NCI-H146 (cell line): ENCODE data around the gene ADGRG3.

Experiments used
- DNase-seq: peaks from one replicate; lab custom pipeline; 2025; lab: John Stamatoyannopoulos, UW

The ADGRG3 gene

GRCh38 chr16:57681950-57682728 lies 14.0 kb downstream of the ADGRG3 start:
- DNase-seq: no peak

DNA sequence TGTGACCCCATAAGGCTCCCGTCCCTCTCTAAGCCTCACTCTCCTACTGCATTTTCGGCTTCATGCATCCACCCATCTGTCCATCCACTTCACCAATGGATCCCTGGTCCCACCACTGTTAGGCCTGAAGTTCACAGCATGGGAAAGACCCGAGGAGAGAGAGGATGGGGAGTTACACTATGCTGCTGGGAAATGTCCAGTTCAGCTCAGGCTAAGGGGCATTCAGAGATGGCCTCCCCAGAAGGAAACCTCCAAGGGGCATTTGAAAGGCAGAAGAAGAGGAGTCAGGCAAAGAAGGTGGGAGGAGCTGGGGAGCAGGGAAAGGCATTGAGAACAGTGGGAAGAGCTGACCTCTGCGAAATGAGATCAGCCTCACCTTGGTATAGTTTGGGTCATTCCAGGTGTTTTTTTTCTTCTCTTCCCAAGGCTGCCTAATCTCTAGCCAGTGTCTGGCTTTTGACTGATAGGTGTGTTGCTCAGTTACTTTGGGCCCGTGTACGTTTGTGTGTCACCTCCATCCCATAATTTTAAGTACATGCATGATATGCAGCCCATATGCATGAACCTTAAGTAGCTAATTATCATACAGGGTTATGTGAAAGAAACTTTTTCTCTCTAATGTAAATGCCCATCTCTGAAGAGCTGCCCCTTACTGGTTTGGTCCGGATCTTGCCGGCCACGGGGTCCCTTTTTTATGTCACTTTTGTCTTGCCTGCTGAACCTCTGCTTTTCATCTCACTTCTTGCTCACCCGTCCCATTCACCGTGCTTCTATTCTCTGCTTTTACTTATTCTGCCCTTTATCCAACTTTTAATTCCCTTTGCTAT lies 14.9 kb downstream of the ADGRG3 start:
- no peak for DNase-seq

GRCh38 chr16:57683636-57684545 lies 15.8 kb downstream of the ADGRG3 start:
- DNase-seq: no peak

DNA sequence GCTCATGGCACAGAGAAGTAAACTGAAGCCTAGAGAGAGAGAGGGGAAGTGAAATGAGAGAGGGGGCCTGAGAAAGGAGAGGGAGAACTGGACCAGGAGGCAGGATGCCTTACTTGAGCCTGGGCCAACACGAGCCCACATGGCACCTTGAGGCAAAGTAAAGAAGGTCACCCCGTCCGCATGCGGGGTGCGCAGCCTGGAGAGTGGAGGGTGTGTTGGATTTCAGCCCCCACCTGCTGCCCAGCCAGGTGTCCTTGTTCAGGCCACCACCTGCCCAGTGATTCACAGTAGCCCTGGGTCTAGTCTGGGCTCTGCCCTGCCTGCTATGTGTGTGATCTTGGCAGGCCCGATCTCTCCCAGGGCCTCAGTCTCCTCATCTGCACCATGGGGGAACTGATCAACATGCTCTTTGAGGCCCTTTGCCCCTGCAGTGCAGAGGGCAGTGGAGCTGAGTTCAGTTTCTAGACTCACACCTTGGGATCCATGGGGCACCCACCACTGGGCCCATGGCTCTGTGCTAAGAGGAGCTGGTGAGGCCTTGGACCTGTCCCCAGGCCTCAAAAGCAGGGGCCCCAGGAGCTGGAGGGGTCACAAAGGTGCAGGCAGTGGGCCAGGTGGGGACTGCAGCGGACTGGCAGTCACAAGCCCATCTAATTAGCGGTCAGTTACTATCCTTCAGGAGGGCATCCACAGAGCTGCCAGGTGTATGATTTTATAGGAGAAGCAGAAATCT lies 16.7 kb downstream of the ADGRG3 start:
- DNase-seq: no peak

DNA sequence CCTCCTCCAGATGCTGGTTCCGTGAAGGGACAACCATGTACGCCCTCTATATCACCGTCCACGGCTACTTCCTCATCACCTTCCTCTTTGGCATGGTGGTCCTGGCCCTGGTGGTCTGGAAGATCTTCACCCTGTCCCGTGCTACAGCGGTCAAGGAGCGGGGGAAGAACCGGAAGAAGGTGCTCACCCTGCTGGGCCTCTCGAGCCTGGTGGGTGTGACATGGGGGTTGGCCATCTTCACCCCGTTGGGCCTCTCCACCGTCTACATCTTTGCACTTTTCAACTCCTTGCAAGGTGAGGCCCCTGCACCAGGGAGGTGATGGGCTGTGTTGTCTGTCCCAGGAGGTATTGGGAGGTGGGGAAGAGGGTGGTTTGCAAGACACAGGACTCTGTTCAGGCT lies 17.5 kb downstream of the ADGRG3 start:
- DNase-seq: no peak

DNA sequence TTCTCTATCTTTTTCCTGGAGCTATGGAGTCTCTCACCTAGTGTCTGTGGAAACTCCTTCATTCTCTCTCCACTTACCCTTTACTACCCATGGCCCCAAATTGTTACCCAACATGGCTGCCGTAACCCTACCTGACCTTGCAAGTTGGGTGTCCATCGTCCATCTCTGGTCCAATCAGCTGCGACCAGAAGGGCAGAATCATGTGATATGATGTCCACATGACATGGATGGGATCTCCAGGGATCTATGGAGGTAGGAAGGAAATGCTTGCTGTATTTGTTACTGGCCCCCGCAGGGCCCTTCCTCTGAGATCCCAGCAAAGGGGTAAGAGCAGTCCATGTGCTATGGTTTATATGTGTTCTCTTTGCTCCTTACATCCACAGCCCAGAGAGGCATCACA lies 18.5 kb downstream of the ADGRG3 start:
- no peak for DNase-seq

GRCh38 chr16:57687363-57687929 lies 19.3 kb downstream of the ADGRG3 start:
- DNase-seq: no peak

DNA sequence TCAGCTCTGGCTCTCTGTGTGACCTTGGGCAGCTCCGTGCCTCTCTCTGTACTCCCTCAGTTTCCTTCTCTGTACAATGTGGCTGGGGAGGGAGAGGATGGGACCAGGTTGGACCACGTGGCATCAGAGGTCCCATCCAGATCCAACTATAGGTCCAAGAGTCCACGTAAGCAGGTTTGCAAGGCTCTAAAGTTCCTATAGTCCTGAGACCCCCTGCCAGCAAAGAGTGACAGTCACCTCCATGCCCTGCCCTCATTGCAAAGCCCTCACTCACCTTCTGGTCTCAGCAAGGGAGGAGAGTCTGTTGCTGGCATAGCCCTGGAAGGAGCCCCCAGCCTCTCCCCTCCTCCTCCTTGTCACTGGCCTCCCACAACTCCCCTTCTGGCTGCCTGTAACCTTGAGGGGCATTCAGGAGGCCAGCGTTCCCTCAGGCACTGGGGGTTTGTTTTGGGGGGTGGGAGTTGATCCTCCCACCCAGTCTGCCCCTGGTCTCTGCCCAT lies 20.4 kb downstream of the ADGRG3 start:
- DNase-seq: no peak

- DNase-seq: no peak
Measured at GRCh38 chr16:57688987-57689761, 21.1 kb downstream of the ADGRG3 start.

GRCh38 chr16:57689762-57690558 lies 21.9 kb downstream of the ADGRG3 start:
- DNase-seq: no peak

- no peak for DNase-seq
Measured at GRCh38 chr16:57690782-57691471, 22.8 kb downstream of the ADGRG3 start.

DNA sequence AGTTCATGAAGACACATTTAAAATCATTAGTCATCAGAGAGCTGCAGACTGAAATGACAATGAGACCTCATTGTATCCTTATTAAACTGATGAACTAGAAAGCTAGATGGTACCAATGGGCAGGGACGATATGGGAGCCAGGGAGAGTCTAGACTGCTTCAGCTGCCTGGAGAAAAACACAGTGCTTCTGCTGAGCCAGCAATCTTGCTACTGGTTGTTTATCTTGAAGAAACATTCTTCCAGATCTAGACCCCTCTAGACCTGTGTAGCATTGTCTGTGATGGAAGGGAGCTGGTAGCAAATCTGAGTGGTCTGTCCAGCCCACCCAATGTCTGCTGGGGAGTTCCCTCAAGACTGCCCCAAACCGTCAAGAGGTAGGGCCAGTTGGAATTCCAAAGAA lies 24.5 kb downstream of the ADGRG3 start:
- DNase-seq: no peak

GRCh38 chr16:57693550-57693949 lies 25.4 kb downstream of the ADGRG3 start:
- no peak for DNase-seq

DNA sequence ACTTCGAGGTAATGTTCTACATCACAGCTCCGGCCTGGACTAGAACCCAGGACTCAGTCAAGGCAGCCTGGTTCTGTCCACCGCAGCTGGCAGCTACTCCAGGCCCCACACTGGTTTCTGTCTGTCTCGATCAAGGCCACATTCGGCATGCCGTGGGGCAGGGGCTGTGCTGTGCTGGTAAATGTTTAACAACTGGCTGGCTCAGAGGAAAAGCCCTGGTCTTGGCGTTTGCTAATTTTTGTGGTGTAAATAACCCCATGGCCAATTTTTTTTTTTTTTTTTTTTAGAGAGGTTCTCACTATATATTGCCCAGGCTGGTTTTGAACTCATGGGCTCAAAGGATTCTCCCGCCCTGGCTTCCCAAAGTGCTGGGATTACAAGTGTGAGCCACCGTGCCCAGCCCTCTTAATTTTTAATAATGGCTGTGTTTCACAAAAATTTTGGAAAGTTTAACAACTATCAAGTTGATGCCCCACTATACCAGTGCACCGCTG lies 26.2 kb downstream of the ADGRG3 start:
- no peak for DNase-seq

DNA sequence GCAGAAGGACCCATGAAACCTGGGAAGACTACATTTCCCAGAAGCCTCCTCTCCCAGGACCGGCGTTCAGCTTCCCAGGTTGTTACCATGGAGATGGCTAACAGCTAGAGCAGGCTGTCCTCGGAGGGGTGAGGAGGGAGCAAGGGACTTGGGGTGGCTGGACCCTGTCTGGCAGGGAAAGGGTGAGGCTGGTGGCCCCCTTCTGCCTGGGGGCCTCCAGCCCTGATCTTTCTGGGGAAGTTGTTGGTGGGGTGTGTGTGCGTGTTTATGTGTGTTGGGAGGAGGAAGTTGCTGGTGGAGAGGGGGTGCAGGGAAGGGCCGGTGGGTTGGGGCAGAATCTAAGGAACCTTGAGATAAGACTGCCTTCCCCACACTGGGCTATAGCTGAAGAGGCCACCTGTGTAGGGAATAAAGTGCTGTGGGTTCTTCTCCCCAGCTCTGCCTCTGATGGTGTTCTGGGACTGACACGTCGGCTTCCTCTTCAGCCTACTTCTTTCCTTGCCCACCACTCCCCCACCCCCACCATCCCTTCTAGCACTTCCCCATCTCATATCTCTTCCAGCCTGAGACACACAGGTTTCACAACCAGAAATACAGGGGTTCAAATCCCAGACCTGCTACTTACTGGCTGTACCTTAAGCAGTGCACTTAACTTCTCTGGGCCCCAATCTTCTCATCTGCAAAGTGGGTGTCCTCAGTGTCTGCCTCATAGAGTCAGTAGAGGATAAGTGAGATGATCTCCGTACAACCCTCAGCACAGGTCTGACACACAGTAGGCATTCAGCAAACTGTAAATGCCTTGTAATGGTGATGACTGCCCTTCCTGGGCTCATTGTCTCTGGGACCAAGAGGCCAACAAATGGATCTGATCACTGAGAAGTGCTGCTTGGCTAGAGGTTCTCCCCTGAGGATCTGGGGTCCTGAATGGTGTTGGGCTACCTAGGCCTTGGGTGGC lies 26.9 kb downstream of the ADGRG3 start, which contains the start of gene DRC7:
DRC7 (plus strand) TSS at position 82 of the 955 bp plus-strand sequence. CDS start 3,144 bp downstream, outside the sequence.
- DNase-seq: peak; percentile 53

DNA sequence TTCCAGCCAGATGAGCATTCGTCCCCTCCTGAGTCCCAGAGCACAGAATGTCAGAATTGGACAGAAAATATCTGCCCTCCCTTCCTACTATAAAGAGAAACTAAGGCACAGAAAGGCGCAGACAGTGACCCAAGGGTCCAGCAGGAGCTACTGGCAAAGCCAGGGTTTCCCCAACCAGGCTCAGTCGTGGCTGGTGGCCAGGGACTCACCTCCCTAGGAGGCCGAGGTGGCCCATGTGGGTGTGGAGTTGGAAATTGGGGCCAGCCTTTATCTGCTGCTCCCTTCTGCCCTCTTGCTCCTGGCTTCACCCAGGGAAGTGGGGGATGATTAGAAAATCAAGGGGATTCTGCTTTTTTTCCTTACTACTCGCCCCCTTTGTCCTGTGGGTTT lies 27.6 kb downstream of the ADGRG3 start:
- DNase-seq: no peak

- DNase-seq: no peak
Measured at GRCh38 chr16:57696240-57696639, 28.1 kb downstream of the ADGRG3 start.
